CD4-positive, alpha-beta T cell treated with Interleukin-21 for 1 hour (primary cell): ENCODE data around the gene SHROOM3.

Source experiments
- DNase-seq: peaks from one replicate; pipeline ENCODE4 v3.0.0-alpha.2; 2020

Gene SHROOM3

DNA sequence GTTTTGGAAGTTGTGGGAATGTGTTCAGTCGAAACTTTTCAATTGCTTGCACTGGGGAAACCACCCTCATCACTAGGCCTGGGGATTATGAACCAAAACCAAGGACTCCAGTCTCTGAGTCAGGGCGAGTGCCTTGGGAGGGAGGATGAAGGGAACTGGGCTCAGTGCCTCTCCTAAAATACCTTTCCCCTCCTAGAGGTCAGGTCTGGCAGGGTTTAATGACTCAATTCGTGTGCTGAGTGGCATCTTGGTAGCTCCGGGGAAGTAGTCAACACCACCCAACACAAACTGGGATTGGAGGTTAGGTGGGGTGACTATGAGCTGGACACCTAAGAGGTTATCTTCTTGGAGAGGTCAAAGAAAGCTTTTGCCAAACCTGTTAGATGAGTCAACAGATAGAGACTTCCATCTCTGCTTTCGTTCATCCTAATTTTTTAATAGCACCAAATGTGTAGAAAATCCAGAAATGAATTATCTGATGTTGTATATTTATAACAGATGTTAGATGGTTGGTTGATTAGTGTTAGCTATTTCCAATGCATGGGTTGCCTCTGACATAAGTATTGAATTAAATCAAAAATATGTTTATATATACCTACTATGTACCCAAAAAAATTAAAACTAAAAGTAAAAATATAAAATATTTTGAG is 202.8 kb downstream of the SHROOM3 start:
- no peak for DNase-seq

DNA sequence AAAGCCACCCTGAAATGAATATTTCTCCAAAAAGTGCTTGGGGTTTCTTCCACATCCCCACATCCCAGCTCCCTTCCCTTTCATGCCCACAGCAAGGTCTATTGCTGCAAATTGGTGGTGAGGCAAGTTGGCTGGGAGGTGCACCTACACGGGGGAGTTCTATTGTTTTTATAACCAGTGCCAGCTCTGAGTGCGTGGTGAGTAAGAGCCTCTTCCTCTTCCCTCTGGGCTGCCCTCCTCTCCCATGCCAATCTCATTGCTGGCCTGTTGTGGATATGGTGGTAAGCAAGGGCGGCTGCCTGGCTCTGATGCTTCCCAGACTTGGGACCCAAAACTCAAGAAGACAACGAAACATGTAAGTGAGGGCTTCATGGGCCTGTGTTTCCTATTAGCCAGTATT is 204.3 kb downstream of the SHROOM3 start:
- DNase-seq = no peak

DNA sequence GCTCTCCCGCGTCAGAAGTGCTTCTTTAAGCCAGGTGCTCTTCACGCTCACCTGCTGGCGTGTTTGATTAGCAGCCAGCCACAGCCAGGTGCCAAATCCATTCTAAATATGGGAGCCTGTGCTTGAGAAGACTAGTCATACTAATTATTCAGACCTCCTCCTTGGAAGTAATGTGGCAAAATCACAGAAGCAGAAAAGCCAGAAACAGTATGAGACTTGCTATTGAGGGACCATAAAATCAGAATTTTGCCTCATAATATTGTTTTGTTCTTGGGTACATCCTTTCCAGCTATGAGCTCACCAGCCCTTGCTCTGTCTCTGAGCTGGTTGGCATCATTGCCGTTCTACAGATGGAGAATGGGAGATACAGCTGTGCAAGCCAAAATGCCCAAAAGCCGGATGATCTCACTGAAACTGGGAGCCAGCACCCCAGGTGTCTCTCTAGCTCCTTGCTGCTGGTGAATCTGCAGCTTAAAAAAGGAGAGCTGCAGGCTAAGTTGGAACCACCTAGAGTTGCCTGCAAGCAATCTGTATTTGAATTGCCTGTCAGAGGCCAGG is 205.4 kb downstream of the SHROOM3 start:
- no peak for DNase-seq

DNA sequence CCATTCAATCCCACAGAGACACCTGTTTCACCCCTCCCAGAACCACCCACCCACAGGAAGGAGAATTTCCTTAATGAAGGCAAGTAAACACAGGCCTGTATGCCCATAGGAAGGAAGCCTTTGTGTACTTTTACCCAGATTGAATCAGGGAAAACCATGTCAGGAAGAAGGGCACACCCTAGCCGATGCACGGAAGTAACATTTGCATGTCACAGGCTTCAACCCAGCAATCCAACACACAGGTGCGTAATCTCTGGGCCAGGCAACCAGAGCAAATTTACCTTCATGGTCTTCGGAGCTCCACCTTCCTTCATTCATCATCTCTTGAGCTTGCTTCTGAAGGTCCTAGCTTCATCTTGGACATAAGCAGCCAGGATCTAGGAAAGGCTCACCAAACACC is 206.3 kb downstream of the SHROOM3 start:
- DNase-seq = no peak

DNA sequence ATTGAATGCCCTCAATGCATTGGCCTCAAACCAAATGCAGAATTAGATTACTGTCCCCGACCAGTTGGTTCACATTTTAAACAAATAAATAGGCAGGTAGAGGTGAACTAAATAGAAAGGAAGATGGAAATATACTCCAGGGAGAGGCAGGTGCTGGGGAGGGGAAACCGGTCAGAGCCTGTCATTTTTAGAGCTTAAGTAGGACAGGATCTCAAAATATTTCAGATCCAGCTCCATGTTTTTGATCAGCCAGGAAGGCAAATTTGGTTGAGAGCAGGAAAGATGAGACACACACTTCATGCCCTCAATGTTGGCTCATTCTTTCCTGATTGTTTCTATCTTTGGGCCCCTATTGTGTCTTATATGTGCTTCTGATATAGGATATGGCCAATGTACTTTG is 206.7 kb downstream of the SHROOM3 start:
- no peak for DNase-seq

DNA sequence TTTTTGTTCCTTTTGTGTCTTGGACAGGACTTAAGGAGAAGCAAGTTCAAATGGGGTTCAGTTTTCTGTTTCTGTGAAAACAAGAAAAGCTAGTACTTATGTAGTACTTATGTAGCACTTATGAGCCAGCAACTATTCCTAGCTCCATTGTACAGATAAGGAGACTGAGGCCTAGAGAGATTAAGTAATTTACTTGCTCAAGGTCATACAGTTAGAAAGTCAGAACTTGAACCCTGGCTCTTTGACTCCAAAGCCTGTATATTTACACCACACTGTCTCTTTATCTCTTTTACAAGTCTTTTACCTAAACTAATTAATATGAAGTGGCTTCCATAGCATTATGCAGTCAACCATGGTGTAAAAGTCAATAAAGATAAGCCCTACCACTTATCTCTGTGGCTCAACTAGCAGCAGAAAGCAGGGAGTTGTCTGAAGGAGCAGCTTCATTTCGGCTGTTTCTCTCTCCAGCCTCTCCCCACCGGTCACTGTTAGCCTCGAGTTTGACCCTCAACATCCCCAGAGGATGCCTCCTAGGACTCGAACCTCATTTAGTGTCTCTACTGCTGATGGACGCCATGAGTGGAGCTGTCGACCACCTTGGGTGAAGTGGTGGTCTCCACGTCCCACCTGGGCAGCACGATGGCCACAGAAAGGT is 209.9 kb downstream of the SHROOM3 start:
- DNase-seq = no peak

DNA sequence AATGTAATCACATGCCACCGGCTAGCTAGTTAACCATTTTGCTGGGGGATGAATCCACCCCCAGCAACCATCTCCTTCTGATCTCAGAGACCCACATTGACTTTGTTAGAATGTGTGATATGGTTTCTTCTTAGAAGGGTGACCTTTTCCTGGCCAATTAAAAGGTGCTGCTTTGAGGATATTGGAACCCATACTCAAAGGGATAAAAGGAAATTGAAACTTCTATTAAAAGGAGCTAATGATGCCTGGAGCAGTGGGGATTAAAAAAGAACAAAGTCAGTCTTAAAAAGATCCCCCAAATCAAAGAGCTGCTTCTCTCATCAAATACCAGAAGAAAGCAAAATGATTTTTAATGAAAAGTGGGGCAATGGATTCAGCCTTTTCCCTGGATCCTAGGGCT is 214.1 kb downstream of the SHROOM3 start:
- DNase-seq = no peak

DNA sequence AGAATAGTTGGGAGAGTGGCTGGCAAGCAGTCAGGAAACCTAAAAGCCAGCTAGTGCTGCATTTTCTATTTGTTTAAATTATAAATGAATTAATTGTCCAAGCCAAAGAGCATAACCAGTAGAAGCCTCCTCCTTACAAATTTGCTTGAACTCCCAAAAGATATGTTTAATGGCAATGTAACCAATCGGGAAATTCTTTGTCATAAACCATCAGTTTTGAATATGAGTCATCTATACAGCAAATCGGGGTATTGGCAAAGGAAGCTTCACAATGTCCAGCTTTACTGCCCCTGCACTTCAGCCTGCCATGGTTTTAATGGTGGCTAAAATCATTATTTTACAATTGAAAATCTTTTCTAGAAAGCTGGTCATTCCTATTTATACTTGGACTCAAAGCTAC is 216.6 kb downstream of the SHROOM3 start:
- no peak for DNase-seq

DNA sequence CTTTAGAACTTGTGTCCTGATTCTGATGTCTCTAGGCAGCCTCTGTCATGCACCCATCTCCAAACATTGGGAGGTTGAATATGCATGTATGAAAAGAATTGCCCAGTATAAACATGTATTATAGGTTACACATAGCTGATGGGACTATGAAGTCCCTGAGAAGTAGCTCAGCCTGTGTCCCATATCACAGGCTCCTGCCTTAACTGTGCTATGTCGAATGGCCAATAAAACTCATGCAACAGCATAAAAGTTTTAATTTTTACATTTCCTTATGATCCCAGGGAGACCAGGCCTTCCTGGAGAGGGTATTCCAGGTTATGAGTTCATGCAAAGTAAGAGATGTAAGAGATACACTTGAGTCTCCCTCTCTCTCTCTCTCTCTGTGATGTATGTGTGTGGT is 217.4 kb downstream of the SHROOM3 start:
- no peak for DNase-seq

DNA sequence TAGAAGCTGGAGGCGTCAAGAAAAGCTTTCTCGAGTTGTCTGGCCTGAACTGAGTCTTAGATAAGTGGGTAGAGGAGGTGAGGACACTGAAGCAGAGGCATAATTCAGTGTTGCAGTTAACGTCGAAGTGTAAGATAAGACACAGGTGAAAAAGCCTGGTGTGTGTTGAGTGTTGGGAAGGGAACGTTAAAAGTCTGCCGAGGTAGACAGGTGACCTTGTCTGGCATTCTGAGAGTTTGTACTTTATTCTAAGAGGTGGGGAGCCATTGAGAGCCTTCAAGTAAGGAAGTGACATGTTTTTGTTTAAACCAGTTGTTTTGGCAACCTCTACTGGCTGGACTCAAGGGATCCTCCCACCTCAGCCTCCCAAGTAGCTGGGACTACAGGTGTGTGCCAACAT is 219.1 kb downstream of the SHROOM3 start:
- no peak for DNase-seq

DNA sequence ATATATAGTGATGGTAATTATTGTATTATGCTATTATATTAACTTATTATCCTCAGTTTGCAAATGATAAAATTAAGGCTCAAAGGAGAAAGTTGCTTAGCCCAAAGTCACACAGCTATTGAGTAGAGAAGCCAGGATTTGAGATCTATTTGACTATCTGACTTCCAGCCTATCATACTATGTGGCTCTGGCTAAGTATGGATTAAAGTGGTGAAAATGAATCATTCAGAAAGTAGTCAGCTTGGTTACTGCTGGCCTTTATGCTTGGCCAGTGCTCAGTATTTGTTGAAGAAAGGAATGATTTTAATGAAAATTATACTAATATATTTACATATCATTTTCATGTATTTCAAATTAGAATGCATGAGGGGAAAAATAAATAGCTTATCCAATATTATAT is 219.8 kb downstream of the SHROOM3 start:
- no peak for DNase-seq

DNA sequence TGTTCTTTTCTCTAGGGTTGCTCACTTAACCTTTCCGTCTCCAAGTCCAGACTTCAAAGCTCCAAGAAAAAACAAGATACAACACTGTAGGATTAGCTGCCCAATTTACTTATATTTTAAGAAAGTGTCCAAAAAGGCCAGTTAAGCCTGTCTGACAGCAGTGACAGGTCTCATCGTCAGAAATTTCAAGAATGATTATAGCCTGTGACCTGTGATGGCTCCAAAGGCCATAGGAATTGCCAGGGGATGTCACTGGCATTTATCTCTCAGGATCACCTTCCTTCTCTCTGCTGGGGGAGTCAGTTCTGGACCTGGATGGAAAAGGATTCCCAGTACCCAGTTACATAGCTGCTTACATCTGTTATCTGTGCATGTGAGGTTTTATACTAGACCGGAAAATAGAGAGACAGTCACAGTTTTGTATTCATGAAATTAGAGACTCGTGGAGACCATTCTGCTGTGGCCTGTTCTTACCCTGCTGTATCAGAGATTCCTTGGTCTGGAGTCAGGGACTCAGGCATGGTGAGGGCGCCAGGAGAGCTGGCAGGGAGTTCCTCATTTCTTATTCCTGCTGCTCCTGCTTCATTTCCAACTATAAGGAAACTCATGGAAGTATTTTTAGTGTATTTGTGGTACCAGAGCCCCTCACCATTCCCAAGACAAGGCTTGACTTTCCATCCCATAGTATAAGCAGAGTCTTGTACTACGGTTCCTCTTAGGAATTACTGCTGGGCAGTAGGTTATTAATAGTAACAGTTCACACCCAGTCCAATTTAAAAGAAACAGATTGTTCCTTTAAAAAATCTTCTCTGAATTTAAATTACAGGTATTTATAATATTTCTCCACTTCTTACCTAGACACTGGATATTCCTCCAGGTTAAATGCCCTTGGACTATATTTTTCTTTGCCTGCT is 220.8 kb downstream of the SHROOM3 start:
- no peak for DNase-seq

DNA sequence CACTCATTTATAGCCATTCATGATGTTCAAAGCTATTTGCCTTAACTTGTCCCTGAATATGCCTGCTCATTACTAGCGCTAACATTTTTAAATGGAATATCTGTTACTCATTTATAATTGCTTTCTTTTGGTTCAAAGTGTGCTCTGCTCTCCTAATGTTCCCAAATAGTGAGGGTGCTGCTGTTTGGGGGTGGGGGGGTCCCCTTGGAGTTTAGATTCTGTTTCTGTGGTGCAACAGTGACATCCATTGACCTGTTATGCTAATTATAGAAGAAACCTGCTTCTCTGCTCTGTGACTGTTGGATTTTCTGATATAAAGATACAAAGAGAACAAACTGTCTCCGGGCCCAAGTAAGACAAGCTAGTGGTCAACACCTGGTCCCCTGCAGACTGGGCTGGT is 222.4 kb downstream of the SHROOM3 start:
- no peak for DNase-seq

DNA sequence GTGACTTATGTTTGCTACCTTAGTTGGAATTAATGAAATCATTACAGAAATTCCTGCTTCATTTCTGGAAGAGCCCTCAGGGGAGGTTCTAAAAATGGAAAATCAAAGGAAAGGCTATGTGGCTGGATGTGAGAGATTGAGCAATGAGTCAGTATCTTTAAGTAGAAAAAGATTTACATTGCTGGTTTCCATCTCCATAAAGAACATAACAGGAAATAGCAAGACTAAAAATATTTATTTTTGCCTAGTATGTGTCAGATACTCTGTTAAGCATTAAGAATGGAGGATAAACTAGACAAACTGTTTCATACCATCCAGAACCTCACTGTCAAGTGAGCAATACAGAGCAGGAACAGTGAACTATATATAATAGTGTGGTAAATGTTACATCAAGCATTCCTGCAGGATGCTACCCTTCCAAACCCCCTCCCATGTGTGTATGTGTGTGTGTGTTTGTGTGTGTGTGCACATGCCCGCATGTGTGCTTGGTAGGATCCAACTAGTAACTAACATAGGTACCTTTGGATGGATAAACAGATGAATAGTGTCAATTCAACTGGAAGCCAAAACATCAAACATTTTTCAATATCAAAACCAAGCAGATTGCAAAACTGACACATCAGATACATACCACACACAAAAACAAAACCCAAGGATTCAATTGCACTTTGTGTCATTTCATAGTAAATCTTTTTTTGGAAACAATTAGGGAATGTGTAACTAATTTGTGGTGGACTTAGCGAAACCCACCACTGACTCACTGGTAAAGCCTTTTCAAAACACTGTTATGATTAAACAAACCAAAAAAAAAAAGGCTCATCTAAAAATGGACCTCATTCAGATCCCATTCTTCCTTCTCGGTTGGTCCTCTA is 223.4 kb downstream of the SHROOM3 start:
- DNase-seq = no peak

DNA sequence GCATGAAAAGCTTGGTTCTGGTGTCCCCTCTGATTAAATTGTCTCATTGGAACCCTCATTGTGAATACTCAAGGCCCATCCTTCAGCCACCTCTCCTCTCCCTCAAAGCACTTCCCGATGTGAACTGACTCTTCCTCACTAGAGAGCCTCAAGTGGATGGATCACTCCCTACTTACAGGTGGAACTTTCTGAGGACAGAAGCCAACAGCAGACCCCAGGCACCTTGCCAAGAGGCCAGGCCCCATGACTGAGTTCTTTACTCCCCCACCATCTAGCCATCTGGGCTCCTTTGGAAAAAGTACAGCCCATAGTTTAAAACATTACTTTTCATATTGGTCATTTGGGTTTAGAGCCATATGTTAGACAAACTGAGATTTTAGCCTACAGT is 224.1 kb downstream of the SHROOM3 start:
- no peak for DNase-seq

DNA sequence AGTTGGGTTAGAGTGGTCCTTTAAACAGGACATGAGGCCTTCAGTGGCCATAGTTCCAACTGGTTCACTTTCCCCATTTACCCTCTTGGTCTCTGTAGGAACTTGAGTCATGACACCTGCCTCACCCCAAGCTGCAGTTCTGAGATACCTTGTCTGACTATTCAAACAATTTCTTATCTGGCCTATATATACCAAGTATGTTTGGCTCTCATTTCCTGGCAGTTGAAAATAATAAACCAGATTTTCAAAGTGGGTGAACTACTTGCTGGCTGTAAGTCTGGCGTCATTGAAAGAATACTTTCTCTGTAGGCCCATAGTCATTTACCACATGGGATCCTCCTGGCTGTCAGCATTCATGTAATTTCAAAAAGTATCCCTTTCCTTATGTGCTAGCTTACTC is 228.8 kb downstream of the SHROOM3 start:
- DNase-seq = no peak

DNA sequence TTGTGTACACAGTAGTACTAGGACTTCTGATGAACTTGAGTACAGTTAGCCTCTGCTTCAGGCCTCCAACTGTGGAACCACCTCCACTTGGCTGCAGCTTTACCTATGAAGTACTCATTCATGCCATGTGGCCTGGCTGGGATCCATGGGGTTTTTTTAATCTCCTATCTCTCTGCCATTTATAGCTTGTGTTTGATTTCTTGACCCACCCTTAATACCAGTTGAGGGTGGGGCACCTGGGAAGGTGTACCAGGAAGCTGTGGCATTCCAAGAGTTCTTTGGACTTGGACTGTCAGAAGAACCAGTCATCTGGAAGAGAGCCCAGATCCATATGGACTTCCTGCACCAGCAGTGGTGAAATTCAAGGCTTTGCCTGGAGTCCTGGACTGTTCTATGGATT is 230.1 kb downstream of the SHROOM3 start:
- no peak for DNase-seq

DNA sequence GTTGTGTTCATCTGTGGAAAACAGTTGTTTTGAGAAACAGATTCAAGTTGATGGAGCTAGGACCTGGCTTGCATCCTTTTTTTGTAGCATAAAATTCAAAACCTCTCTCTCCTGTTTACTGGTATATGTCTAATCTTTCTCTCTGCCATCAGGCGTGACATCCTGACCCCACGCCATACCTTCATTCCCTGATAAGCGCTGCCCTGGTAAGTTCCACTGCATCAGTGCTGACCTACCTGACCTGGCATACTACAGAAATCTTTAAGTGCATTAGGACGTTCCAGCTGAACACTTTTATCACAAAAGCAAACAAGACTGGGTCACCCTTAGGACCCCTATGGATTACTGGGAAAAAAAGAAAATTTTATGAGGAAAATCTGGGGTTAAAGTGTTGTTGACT is 230.7 kb downstream of the SHROOM3 start:
- no peak for DNase-seq

DNA sequence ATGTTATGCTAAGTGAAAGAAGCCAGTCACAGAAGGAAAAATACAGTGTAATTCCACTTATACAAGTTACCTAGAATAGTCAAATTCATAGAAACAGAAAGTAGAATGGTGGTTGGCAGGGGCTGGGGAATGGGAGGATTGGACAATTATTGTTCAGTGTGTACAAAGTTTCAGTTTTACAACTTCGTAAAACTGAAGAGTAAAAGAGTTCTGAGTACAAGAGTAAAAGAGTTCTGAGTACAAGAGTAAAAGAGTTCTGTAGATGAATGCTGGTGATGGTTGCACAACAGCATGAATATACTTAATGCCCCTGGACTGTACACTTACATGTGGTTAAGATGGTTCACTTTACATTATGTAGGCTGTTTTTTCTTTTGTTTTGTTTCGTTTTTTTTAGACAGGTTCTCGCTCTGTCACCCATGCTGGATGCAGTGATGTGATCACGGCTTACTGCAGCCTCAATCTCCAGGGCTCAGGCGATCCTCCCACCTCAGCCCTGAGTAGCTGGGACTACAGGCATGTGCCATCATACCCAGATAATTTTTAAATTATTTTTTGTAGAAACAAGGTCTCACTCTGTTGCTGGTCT is 232.0 kb downstream of the SHROOM3 start:
- DNase-seq = no peak

DNA sequence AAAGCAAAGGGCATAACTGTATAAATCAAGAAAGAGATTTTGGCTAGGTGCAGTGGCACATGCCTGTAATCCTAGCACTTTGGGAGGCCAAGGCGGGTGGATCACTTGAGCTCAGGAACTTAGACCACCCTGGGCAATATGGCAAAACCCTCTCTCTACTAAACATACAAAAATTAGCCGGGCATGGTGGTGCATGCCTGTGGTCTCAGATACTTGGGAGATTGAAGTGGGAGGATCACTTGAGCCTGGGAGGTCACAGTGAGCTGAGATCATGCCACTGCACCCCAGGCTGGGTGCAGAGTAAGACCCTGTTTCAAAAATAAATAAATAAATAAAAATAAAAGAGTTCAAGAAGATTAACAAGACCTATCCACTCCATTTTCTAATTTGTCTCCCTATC is 235.6 kb downstream of the SHROOM3 start:
- no peak for DNase-seq

DNA sequence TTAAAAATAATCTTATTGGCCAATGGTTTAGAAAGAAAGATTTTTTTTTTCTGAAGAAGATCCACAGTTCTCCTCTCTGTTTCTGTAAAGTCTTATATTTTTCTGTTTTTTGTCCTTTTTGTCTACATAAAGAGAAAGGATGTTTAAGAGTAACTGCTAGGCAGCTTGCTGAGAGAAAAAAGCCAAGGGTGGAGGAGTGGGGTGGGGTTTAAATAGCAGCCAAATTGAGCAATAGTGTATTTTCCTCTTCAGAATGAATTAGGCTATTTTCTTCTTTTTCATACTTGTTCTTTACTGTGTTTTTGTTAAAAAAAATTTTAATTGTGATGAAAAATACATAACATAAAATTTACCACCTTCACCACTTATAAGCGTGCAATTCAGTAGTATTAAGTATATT is 238.3 kb downstream of the SHROOM3 start:
- DNase-seq = no peak

DNA sequence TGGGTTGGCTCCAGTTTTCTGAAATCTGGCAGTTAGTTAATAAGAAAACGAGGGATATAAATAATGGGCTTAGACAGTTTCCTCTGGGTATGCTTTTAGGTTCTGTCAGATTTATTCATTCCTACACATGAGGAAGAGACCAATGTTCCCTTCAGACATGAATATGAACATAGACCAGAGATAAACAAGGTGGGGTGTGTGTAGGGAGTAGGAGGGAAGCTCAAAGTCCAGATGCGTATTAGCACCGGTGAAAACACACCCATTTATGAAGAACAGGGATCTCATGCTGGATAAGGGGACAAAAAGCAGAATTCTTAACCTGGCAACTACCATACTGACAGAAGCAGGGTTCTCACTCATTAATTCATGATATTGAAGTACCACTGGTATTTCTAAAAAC is 240.0 kb downstream of the SHROOM3 start:
- no peak for DNase-seq
